ENCODE measurements around the gene CORO2B. TPM values are rescaled to one million over a fixed set of nuclear protein-coding genes. Genes with fewer than 3 reads are reported as not detected.
A peak's percentile ranks its signal among the peaks of the same experiment; 100 is the strongest.

Gene CORO2B, protein sequence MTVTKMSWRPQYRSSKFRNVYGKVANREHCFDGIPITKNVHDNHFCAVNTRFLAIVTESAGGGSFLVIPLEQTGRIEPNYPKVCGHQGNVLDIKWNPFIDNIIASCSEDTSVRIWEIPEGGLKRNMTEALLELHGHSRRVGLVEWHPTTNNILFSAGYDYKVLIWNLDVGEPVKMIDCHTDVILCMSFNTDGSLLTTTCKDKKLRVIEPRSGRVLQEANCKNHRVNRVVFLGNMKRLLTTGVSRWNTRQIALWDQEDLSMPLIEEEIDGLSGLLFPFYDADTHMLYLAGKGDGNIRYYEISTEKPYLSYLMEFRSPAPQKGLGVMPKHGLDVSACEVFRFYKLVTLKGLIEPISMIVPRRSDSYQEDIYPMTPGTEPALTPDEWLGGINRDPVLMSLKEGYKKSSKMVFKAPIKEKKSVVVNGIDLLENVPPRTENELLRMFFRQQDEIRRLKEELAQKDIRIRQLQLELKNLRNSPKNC
- total RNA-seq (2021): 0.53 and 0.59 TPM in 2 replicates
- percentile 23 among the genes with signal in this experiment for Bru-seq, nascent RNA
- percentile 17 among the genes with signal in this experiment for BruChase-seq, experiment 1, labeled RNA remaining after a 2-hour chase
- BruChase-seq, experiment 2, labeled RNA remaining after a 6-hour chase: percentile 17 among the genes with signal in this experiment
- long read RNA-seq, partial matches to known transcripts: 1 of 3 reads
- long read RNA-seq, other reads (novel, unspliced or antisense): 0 of 3 reads

DNA sequence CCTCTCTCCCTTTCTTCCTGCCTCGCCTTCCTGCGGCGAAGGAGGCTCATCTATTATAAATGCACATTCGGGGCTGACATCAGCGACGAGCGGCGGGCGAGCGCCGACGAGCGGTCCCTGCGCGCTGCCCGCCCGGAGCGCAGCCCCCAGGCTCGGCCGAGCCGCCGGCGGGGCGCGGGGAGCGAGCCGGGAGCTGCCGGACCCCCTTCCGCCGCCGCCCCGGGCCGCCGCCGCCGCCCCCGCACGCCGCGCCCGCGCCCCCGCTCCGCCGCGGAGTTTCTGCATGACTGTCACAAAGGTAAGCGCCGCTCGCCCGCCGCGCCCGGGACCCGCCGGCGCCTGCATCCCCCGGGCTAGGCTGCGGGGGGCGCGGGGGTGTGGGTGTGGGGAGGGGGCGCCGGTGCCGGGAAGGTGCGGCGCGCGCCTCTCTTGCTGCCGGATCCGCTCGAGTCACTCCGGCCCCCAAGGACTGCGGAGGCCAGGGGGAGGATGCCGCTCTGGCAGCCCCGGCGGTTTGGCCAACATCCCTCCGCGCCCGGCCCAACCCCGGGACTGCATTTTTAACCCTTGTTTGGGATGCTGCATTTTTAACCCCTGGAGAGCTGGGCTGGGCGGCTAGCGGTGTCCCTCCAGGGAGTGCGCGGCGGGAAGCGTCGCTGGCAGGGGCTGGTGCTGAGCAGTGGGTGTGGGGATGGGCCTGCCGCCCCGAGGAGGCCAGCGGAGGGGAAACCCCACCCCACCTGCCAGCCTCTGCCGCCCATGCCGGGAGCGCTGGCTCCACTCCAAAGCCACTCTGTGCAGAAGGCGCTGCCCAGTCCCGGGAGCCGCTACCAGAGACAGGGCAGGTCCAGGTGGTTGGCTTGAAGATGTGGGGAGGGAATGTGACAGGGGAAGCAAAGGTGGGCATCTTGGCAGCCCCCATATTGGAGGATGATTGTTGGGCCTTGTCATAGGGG lies at the start of gene CORO2B:
CORO2B (plus strand) TSS at position 14 of the 956 bp plus-strand sequence; CDS start at position 284, 270 bp downstream.
- H4K20me1 ChIP-seq (ENCODE audit: insufficient read depth): no peaks in the 10 kb centered on the region
- H3K36me3 ChIP-seq (ENCODE audit: low read depth): no peaks in the 10 kb centered on the region
- intact Hi-C loops (cut with micrococcal nuclease; ENCODE audit: unreplicated experiment): no loop called here
- TF ChIP-seq EZH2 (IDR thresholded peaks at IDR 0.05; ENCODE audit: low read depth): no peak
- TF ChIP-seq, protein P1, sequence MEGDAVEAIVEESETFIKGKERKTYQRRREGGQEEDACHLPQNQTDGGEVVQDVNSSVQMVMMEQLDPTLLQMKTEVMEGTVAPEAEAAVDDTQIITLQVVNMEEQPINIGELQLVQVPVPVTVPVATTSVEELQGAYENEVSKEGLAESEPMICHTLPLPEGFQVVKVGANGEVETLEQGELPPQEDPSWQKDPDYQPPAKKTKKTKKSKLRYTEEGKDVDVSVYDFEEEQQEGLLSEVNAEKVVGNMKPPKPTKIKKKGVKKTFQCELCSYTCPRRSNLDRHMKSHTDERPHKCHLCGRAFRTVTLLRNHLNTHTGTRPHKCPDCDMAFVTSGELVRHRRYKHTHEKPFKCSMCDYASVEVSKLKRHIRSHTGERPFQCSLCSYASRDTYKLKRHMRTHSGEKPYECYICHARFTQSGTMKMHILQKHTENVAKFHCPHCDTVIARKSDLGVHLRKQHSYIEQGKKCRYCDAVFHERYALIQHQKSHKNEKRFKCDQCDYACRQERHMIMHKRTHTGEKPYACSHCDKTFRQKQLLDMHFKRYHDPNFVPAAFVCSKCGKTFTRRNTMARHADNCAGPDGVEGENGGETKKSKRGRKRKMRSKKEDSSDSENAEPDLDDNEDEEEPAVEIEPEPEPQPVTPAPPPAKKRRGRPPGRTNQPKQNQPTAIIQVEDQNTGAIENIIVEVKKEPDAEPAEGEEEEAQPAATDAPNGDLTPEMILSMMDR (conservative IDR thresholded peaks at IDR 0.05): no peak
- no peaks in the 10 kb centered on the region for H3F3A ChIP-seq (ENCODE audit: insufficient read depth, low read depth)
- peak within 1 kb of the TSS; percentile 64 for H3K4me3 ChIP-seq
- H3K4me2 ChIP-seq: peak within 1 kb of the TSS; percentile 78
- H2AFZ ChIP-seq: peak within 1 kb of the TSS; percentile 76
- H3K79me2 ChIP-seq (ENCODE audit: low read depth): no peaks in the 10 kb centered on the region
- H3K9me3 ChIP-seq (ENCODE audit: insufficient read depth, low read depth): no peaks in the 10 kb centered on the region
- H3K9me2 ChIP-seq (ENCODE audit: insufficient read depth): no peaks in the 10 kb centered on the region
- H3K27me3 ChIP-seq (ENCODE audit: insufficient read depth, low read depth): no peaks in the 10 kb centered on the region
- 0 out of 2 replicates have a peak within 1 kb of the TSS, but pooled peaks have one; percentile 16 for H3K27ac ChIP-seq
- no peaks in the 10 kb centered on the region; the same call in 1 of the 2 replicates for H3K4me1 ChIP-seq (replicated peaks; ENCODE audit: insufficient read depth)
- no TSS peak for BruUV-seq (replicated peaks)
- POLR2A ChIA-PET (ENCODE audit: unreplicated experiment): no interaction called here
- peak in 1 of 2 experiments; percentile 39 for DNase-seq
- CTCF ChIA-PET: no interaction called here

GRCh38 chr15:68531387-68532179 lies 47.2 kb upstream of the CORO2B start:
- Histone ChIP-seq H4K20me1 (ENCODE audit: insufficient read depth) (no peaks in the 10 kb centered on the region), H3K9me3 (ENCODE audit: insufficient read depth, low read depth) (no peaks in the 10 kb centered on the region), H3K36me3 (ENCODE audit: low read depth) (no peaks in the 10 kb centered on the region), H3K4me3 (no peak overlapping the region), H3K79me2 (ENCODE audit: low read depth) (no peaks in the 10 kb centered on the region), H3K4me1 (replicated peaks; ENCODE audit: insufficient read depth) (no peaks in the 10 kb centered on the region), H3K27me3 (ENCODE audit: insufficient read depth, low read depth) (no peaks in the 10 kb centered on the region), H3F3A (ENCODE audit: insufficient read depth, low read depth) (no peaks in the 10 kb centered on the region), H3K9me2 (ENCODE audit: insufficient read depth) (no peaks in the 10 kb centered on the region), H3K27ac (no peak overlapping the region), H2AFZ (no peak overlapping the region), H3K4me2 (no peak overlapping the region)
- POLR2A ChIA-PET (ENCODE audit: unreplicated experiment): no interaction called here
- intact Hi-C loops (cut with micrococcal nuclease; ENCODE audit: unreplicated experiment): no loop called here
- no TSS peak for BruUV-seq (replicated peaks)
- CTCF ChIA-PET: no interaction called here
- TF ChIP-seq EZH2 (IDR thresholded peaks at IDR 0.05; ENCODE audit: low read depth): no peak
- TF ChIP-seq, protein P1 (conservative IDR thresholded peaks at IDR 0.05): no peak
- no peak for DNase-seq

Data from PC-9 (cell line).